HEK293 (cell line): ENCODE data around the gene ACAA1.

Experiments used
- CTCF ChIA-PET: fragments of 350-600 bp; formaldehyde crosslinking; extraction: SDS; loops from one replicate; lab custom pipeline; 2021; ENCODE audit warnings: antibody characterized with exemption; lab: Yijun Ruan, JAX
- POLR2A ChIA-PET: fragments of 300-600 bp; formaldehyde crosslinking; extraction: SDS; loops from one replicate; lab custom pipeline; 2020; ENCODE audit warnings: antibody characterized with exemption, inconsistent platforms; lab: Yijun Ruan, JAX
- H3K27ac ChIP-seq: fragments of 200-500 bp; sonication (Bioruptor generic); 2 replicates; pipeline ENCODE4 v1.5.1; 2014; ENCODE audit warnings: low read depth, low read length, control low read depth, inconsistent platforms; ENCODE audit errors: extremely low read depth
- H3K36me3 ChIP-seq, 2 experiments: fragments of 200-500 bp in 1 of 2; sonication (Bioruptor generic) in 1 of 2; 1 replicate in 1 of 2; 2 replicates in 1 of 2; pipeline ENCODE4 v1.5.1; 2014 to 2017; ENCODE audit warnings: inconsistent platforms in 2 of 2, low read length in 2 of 2; ENCODE audit not compliant: control insufficient read depth in 2 of 2, insufficient read depth in 1 of 2
- H3K4me1 ChIP-seq: fragments of 200-500 bp; sonication (Bioruptor generic); 2 replicates; pipeline ENCODE4 v1.5.1; 2014; ENCODE audit warnings: mild to moderate bottlenecking, low read length, inconsistent platforms; ENCODE audit not compliant: control insufficient read depth, insufficient read depth
- H3K4me3 ChIP-seq: 2 replicates; pipeline ENCODE4 v1.5.1; 2011; ENCODE audit warnings: low read depth, mild to moderate bottlenecking, control low read depth, low read length, moderate library complexity
- H3K9me3 ChIP-seq: fragments of 200-500 bp; sonication (Bioruptor generic); 2 replicates; pipeline ENCODE4 v1.5.1; 2014; ENCODE audit warnings: low read depth, low read length, inconsistent platforms; ENCODE audit not compliant: control insufficient read depth, insufficient read depth
- KLF7 ChIP-seq: fragments of 450-650 bp; formaldehyde crosslinking; IDR thresholded peaks from 2 replicates; pipeline ENCODE4 v1.5.1; 2016; ENCODE audit warnings: missing biosample characterization, missing genetic modification characterization, borderline replicate concordance
- OSR2 ChIP-seq: fragments of 450-650 bp; formaldehyde crosslinking; IDR thresholded peaks from 2 replicates; pipeline ENCODE4 v1.5.1; 2016; ENCODE audit warnings: missing biosample characterization, missing genetic modification characterization
- RBAK ChIP-seq: fragments of 450-650 bp; formaldehyde crosslinking; IDR thresholded peaks from 2 replicates; pipeline ENCODE4 v1.5.1; 2016; ENCODE audit warnings: missing biosample characterization, missing genetic modification characterization
- YY1 ChIP-seq: fragments of 450-650 bp; formaldehyde crosslinking; IDR thresholded peaks from 2 replicates; pipeline ENCODE4 v1.5.1; 2018; ENCODE audit warnings: missing biosample characterization, missing genetic modification characterization
- ZNF112 ChIP-seq: fragments of 450-650 bp; formaldehyde crosslinking; IDR thresholded peaks from 2 replicates; pipeline ENCODE4 v1.5.0; 2017; ENCODE audit warnings: missing biosample characterization, missing genetic modification characterization
- ZNF114 ChIP-seq: fragments of 450-650 bp; formaldehyde crosslinking; IDR thresholded peaks from 2 replicates; pipeline ENCODE4 v1.5.0; 2017; ENCODE audit warnings: missing biosample characterization, missing genetic modification characterization
- ZNF133 ChIP-seq: fragments of 450-650 bp; formaldehyde crosslinking; IDR thresholded peaks from 2 replicates; pipeline ENCODE4 v1.5.1; 2016; ENCODE audit warnings: missing biosample characterization, missing genetic modification characterization
- ZNF175 ChIP-seq: fragments of 450-650 bp; formaldehyde crosslinking; IDR thresholded peaks from 2 replicates; pipeline ENCODE4 v1.5.1; 2016; ENCODE audit warnings: missing biosample characterization, missing genetic modification characterization
- ZNF23 ChIP-seq: fragments of 450-650 bp; formaldehyde crosslinking; IDR thresholded peaks from 2 replicates; pipeline ENCODE4 v1.5.1; 2016; ENCODE audit warnings: missing biosample characterization, missing genetic modification characterization, borderline replicate concordance
- ZNF274 ChIP-seq, 2 experiments: fragments of 200-500 bp in 1 of 2; fragments of 450-650 bp in 1 of 2; sonication (Bioruptor generic) in 1 of 2; formaldehyde crosslinking in 1 of 2; IDR thresholded peaks; 2 replicates each; pipeline versions ENCODE4 v1.5.1 to v1.6.1; 2014 to 2016; ENCODE audit warnings: borderline replicate concordance in 1 of 2, inconsistent platforms in 1 of 2, low read length in 1 of 2, missing biosample characterization in 1 of 2, missing genetic modification characterization in 1 of 2
- ZNF394 ChIP-seq: fragments of 450-650 bp; formaldehyde crosslinking; IDR thresholded peaks from 2 replicates; pipeline ENCODE4 v1.5.1; 2016; ENCODE audit warnings: missing biosample characterization, missing genetic modification characterization, mild to moderate bottlenecking, moderate library complexity, borderline replicate concordance
- ZNF473 ChIP-seq: fragments of 450-650 bp; formaldehyde crosslinking; IDR thresholded peaks from 2 replicates; pipeline ENCODE4 v1.5.1; 2017; ENCODE audit warnings: missing biosample characterization, missing genetic modification characterization
- ZNF560 ChIP-seq: fragments of 450-650 bp; formaldehyde crosslinking; IDR thresholded peaks from 2 replicates; pipeline ENCODE4 v1.5.1; 2017; ENCODE audit warnings: missing biosample characterization, missing genetic modification characterization, borderline replicate concordance
- ZNF600 ChIP-seq: fragments of 450-650 bp; formaldehyde crosslinking; IDR thresholded peaks from 2 replicates; pipeline ENCODE4 v1.5.1; 2016; ENCODE audit warnings: missing biosample characterization, missing genetic modification characterization
- ZNF626 ChIP-seq: fragments of 450-650 bp; sonication (Bioruptor Pico); formaldehyde crosslinking; IDR thresholded peaks from 2 replicates; pipeline ENCODE4 v1.5.1; 2018; ENCODE audit warnings: missing biosample characterization, missing genetic modification characterization, inconsistent platforms
- ZSCAN30 ChIP-seq: fragments of 450-650 bp; IDR thresholded peaks from 2 replicates; pipeline ENCODE4 v1.5.1; 2018; ENCODE audit warnings: missing biosample characterization, mild to moderate bottlenecking, missing genetic modification characterization, moderate library complexity
- TF ChIP-seq, protein P1 (sequence below): fragments of 450-650 bp; formaldehyde crosslinking; conservative IDR thresholded peaks from 2 replicates; pipeline ENCODE4 v1.5.1; 2016; ENCODE audit warnings: low read depth, missing biosample characterization, missing genetic modification characterization
- TF ChIP-seq, protein P2 (sequence below): fragments of 450-650 bp; formaldehyde crosslinking; IDR thresholded peaks from 2 replicates; pipeline ENCODE4 v1.5.1; 2016; ENCODE audit warnings: missing biosample characterization, missing genetic modification characterization
- TF ChIP-seq, protein P3 (sequence below): fragments of 450-650 bp; formaldehyde crosslinking; IDR thresholded peaks from 2 replicates; pipeline ENCODE4 v1.5.1; 2016; ENCODE audit warnings: missing biosample characterization, missing genetic modification characterization
- TF ChIP-seq, protein P4 (sequence below): fragments of 450-650 bp; formaldehyde crosslinking; IDR thresholded peaks from 2 replicates; pipeline ENCODE4 v1.5.1; 2016; ENCODE audit warnings: missing biosample characterization, missing genetic modification characterization
- TF ChIP-seq, protein P5 (sequence below): fragments of 450-650 bp; IDR thresholded peaks from 2 replicates; pipeline ENCODE4 v1.5.1; 2018; ENCODE audit warnings: missing biosample characterization, missing genetic modification characterization
- TF ChIP-seq, protein P6 (sequence below): fragments of 450-650 bp; formaldehyde crosslinking; IDR thresholded peaks from 2 replicates; pipeline ENCODE4 v1.5.1; 2016; ENCODE audit warnings: missing biosample characterization, missing genetic modification characterization, low read depth

Gene ACAA1

DNA sequence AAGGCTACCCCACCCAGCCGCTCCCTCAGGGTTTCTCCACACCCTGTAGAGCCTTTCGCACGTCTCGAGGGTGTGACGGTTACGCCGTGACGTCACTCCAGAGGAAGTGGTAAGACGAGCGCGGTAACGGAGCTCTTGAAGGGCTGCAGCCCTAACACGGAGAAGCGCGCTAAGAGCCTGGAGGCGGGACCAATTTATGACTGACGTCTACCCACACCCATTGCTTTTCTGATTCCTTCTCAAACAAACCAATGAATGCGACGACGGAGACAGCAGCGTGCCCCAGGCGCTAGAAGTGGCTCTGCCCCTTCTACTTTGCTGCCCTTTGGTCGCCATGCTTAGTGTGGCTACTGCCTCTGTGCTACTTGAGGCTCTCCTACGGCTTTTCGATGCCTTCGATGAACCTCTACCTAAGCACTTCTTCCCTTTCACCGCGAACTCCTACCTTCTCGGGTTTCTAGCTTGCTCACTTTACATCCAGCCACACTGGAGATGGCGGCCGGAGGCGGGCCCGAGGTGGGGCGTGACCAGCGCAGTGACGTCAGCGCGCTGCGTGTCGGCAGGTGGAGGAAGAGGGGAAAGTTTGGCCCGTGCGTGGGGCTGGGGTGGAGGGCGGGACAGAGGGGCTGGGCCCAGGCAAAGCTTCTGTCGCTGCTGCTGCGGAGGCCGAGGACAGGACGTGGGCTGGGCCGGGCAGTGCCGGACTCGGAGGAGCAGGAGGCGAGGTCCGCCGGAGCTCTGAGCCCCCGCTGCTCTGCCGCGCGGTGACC lies 28.2 kb upstream of the ACAA1 start, which contains the start of gene OXSR1 (continued):
- TF ChIP-seq, protein P1, sequence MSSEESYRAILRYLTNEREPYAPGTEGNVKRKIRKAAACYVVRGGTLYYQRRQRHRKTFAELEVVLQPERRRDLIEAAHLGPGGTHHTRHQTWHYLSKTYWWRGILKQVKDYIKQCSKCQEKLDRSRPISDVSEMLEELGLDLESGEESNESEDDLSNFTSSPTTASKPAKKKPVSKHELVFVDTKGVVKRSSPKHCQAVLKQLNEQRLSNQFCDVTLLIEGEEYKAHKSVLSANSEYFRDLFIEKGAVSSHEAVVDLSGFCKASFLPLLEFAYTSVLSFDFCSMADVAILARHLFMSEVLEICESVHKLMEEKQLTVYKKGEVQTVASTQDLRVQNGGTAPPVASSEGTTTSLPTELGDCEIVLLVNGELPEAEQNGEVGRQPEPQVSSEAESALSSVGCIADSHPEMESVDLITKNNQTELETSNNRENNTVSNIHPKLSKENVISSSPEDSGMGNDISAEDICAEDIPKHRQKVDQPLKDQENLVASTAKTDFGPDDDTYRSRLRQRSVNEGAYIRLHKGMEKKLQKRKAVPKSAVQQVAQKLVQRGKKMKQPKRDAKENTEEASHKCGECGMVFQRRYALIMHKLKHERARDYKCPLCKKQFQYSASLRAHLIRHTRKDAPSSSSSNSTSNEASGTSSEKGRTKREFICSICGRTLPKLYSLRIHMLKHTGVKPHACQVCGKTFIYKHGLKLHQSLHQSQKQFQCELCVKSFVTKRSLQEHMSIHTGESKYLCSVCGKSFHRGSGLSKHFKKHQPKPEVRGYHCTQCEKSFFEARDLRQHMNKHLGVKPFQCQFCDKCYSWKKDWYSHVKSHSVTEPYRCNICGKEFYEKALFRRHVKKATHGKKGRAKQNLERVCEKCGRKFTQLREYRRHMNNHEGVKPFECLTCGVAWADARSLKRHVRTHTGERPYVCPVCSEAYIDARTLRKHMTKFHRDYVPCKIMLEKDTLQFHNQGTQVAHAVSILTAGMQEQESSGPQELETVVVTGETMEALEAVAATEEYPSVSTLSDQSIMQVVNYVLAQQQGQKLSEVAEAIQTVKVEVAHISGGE (tag by site-specific recombination), result peak; percentile 31; the same call in 1 of the 2 replicates
- TF ChIP-seq OSR2 (tag by site-specific recombination), result 0 out of 2 replicates have a peak, but pooled peaks have one; percentile 14
- TF ChIP-seq, protein P2, sequence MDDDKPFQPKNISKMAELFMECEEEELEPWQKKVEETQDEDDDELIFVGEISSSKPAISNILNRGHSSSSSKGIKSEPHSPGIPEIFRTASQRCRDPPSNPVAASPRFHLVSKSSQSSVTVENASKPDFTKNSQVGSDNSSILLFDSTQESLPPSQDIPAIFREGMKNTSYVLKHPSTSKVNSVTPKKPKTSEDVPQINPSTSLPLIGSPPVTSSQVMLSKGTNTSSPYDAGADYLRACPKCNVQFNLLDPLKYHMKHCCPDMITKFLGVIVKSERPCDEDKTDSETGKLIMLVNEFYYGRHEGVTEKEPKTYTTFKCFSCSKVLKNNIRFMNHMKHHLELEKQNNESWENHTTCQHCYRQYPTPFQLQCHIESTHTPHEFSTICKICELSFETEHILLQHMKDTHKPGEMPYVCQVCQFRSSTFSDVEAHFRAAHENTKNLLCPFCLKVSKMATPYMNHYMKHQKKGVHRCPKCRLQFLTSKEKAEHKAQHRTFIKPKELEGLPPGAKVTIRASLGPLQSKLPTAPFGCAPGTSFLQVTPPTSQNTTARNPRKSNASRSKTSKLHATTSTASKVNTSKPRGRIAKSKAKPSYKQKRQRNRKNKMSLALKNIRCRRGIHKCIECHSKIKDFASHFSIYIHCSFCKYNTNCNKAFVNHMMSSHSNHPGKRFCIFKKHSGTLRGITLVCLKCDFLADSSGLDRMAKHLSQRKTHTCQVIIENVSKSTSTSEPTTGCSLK (tag by site-specific recombination), result no peak
- peak; percentile 74 for TF ChIP-seq ZNF600 (tag by site-specific recombination)
- TF ChIP-seq ZNF175 (tag by site-specific recombination), result no peak
- TF ChIP-seq, protein P3, sequence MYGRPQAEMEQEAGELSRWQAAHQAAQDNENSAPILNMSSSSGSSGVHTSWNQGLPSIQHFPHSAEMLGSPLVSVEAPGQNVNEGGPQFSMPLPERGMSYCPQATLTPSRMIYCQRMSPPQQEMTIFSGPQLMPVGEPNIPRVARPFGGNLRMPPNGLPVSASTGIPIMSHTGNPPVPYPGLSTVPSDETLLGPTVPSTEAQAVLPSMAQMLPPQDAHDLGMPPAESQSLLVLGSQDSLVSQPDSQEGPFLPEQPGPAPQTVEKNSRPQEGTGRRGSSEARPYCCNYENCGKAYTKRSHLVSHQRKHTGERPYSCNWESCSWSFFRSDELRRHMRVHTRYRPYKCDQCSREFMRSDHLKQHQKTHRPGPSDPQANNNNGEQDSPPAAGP (tag by site-specific recombination), result peak; percentile 57
- no peak for TF ChIP-seq ZNF473
- peak; percentile 79 for TF ChIP-seq KLF7
- peak; percentile 54; the same call in 1 of the 2 replicates for TF ChIP-seq ZNF394
- TF ChIP-seq YY1, result peak; percentile 97

DNA sequence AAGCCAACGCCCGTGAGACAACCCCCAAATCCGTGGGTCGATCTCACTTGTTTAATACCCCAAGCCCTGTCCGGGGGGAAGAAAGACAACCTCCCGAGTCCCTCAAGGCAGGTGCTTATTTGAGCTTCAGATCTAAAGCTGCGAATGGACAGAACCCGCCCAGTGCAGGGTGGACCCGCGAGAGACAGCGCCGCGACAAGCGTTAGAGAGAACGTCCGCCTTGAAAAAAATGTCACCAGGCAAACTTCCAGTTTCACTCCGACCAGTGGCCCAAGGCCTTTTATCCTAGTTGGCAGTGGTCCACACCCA lies 27.7 kb upstream of the ACAA1 start:
- Histone ChIP-seq H3K36me3 (no peaks in the 10 kb centered on the region), H3K9me3 (no peaks in the 10 kb centered on the region), H3K4me3 (peak overlapping the region; percentile 80), H3K4me1 (no peaks in the 10 kb centered on the region), H3K27ac (peak overlapping the region; percentile 82; the same call in 1 of the 2 replicates)
- ChIA-PET POLR2A (interaction anchor here (0.5 to 4.1 kb wide), 10 partner anchors 10 to 1008 kb away, joined by 3 to 48 read pairs (median 3); partner anchors contain the start of genes ACAA1 and MYD88), CTCF (interaction anchor here (0.7 to 1.5 kb wide), 3 partner anchors 34 to 490 kb away, joined by 3 to 4 read pairs (median 4); no protein-coding TSS in a partner anchor)
- TF ChIP-seq ZNF23 (tag by site-specific recombination) (no peak), ZNF274 (IDR thresholded peaks at IDR 0.05; ENCODE audit: low read length) (no peak), ZNF274 (tag by site-specific recombination; IDR thresholded peaks at IDR 0.05; ENCODE audit: borderline replicate concordance) (no peak), RBAK (tag by site-specific recombination) (no peak), ZNF626 (tag by site-specific recombination) (no peak), ZNF114 (tag by site-specific recombination) (no peak), ZSCAN30 (0 out of 2 replicates have a peak, but pooled peaks have one; percentile 8), ZNF560 (no peak), ZNF133 (tag by site-specific recombination) (no peak), ZNF112 (tag by site-specific recombination) (no peak)
- TF ChIP-seq, protein P4, sequence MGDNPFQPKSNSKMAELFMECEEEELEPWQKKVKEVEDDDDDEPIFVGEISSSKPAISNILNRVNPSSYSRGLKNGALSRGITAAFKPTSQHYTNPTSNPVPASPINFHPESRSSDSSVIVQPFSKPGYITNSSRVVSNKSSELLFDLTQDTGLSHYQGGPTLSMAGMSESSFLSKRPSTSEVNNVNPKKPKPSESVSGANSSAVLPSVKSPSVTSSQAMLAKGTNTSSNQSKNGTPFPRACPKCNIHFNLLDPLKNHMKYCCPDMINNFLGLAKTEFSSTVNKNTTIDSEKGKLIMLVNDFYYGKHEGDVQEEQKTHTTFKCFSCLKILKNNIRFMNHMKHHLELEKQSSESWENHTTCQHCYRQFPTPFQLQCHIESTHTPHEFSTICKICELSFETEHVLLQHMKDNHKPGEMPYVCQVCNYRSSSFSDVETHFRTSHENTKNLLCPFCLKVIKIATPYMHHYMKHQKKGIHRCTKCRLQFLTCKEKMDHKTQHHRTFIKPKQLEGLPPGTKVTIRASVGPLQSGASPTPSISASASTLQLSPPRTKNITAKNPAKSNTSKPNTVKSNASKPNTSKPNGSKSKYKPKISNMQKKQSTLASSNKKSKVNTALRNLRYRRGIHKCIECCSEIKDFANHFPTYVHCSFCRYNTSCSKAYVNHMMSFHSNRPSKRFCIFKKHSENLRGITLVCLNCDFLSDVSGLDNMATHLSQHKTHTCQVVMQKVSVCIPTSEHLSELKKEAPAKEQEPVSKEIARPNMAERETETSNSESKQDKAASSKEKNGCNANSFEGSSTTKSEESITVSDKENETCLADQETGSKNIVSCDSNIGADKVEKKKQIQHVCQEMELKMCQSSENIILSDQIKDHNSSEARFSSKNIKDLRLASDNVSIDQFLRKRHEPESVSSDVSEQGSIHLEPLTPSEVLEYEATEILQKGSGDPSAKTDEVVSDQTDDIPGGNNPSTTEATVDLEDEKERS (tag by site-specific recombination), result no peak
- TF ChIP-seq, protein P5, sequence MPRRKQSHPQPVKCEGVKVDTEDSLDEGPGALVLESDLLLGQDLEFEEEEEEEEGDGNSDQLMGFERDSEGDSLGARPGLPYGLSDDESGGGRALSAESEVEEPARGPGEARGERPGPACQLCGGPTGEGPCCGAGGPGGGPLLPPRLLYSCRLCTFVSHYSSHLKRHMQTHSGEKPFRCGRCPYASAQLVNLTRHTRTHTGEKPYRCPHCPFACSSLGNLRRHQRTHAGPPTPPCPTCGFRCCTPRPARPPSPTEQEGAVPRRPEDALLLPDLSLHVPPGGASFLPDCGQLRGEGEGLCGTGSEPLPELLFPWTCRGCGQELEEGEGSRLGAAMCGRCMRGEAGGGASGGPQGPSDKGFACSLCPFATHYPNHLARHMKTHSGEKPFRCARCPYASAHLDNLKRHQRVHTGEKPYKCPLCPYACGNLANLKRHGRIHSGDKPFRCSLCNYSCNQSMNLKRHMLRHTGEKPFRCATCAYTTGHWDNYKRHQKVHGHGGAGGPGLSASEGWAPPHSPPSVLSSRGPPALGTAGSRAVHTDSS, result no peak
- TF ChIP-seq, protein P6, sequence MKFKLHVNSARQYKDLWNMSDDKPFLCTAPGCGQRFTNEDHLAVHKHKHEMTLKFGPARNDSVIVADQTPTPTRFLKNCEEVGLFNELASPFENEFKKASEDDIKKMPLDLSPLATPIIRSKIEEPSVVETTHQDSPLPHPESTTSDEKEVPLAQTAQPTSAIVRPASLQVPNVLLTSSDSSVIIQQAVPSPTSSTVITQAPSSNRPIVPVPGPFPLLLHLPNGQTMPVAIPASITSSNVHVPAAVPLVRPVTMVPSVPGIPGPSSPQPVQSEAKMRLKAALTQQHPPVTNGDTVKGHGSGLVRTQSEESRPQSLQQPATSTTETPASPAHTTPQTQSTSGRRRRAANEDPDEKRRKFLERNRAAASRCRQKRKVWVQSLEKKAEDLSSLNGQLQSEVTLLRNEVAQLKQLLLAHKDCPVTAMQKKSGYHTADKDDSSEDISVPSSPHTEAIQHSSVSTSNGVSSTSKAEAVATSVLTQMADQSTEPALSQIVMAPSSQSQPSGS (tag by site-specific recombination), result no peak
